Calu3 (cell line): ENCODE data around the gene GOLGA6L6. TPM values are rescaled to one million over a fixed set of nuclear protein-coding genes. Genes with fewer than 3 reads are reported as not detected.
"Not testable (repeated sequence)": the region's sequence is repeated elsewhere in the genome, so short reads cannot be mapped to it uniquely, and the experiment has no call there.

Experiments
- Bru-seq: library from RNA; stranded (reverse); fragments of 400-500 nt; gene quantifications from one replicate; lab custom pipeline; 2021; lab: Mats Ljungman, UMichigan
- BruChase-seq, 2 experiments: library from RNA; stranded (reverse); fragments of 400-500 nt; gene quantifications; one replicate each; lab custom pipeline; 2021; lab: Mats Ljungman, UMichigan
- BruUV-seq: library from RNA; stranded (reverse); fragments of 400-500 nt; replicated peaks from 2 replicates; lab custom pipeline; 2021; lab: Mats Ljungman, UMichigan
- CTCF ChIA-PET: fragments of 300-600 bp; sonication (Branson Sonifier 250); formaldehyde crosslinking; loops from one replicate; lab custom pipeline; 2022; ENCODE audit warnings: antibody characterized with exemption; lab: Charles Lee
- DNase-seq: peaks from one replicate; pipeline ENCODE4 v3.0.0; 2022
- H3K27ac Mint-ChIP-seq: one replicate; pipeline ENCODE4 v1.8.0; 2022; ENCODE audit warnings: mixed read lengths; ENCODE audit not compliant: unreplicated experiment
- H3K27me3 Mint-ChIP-seq: one replicate; pipeline ENCODE4 v1.8.0; 2022; ENCODE audit warnings: mixed read lengths; ENCODE audit not compliant: unreplicated experiment
- H3K36me3 Mint-ChIP-seq: one replicate; pipeline ENCODE4 v1.8.0; 2022; ENCODE audit warnings: mild to moderate bottlenecking, moderate library complexity, mixed read lengths; ENCODE audit not compliant: insufficient read depth, unreplicated experiment
- H3K4me1 Mint-ChIP-seq: one replicate; pipeline ENCODE4 v1.8.0; 2022; ENCODE audit warnings: mild to moderate bottlenecking, low read depth, mixed read lengths; ENCODE audit not compliant: unreplicated experiment
- H3K4me3 Mint-ChIP-seq: one replicate; pipeline ENCODE4 v1.8.0; 2022; ENCODE audit warnings: mild to moderate bottlenecking, low read depth, moderate library complexity, mixed read lengths; ENCODE audit not compliant: unreplicated experiment
- H3K9me3 Mint-ChIP-seq: one replicate; pipeline ENCODE4 v1.8.0; 2022; ENCODE audit warnings: low read depth, mixed read lengths; ENCODE audit not compliant: unreplicated experiment
- intact Hi-C: fragments of 100-400 bp; cut with micrococcal nuclease; formaldehyde crosslinking; loops from one replicate; pipeline ENCODE4 v1.10.0; 2022; ENCODE audit not compliant: unreplicated experiment
- long read RNA-seq: library from polyadenylated mRNA; stranded (forward); transcript quantifications from one replicate; pipeline ENCODE4 v2.0.0, GENCODE V29; 2022
- total RNA-seq: library from RNA; stranded (reverse); gene quantifications from 2 replicates; pipeline ENCODE4 v1.2.3, GENCODE V29; 2022

GOLGA6L6 gene
- total RNA-seq (not detected in 2 replicates), Bru-seq, nascent RNA (not detected), BruChase-seq, experiment 1, labeled RNA remaining after a 6-hour chase (not detected), BruChase-seq, experiment 2, labeled RNA remaining after a 2-hour chase (not detected)
- long read RNA-seq: 0 reads

- H3K4me1 Mint-ChIP-seq, BruUV-seq, H3K36me3 Mint-ChIP-seq, H3K4me3 Mint-ChIP-seq, CTCF ChIA-PET, H3K9me3 Mint-ChIP-seq, intact Hi-C loops, H3K27ac Mint-ChIP-seq, DNase-seq, H3K27me3 Mint-ChIP-seq: not testable (repeated sequence)
These were observed at the start of gene GOLGA6L6 for GRCh38 chr15:20541700-20542099. Gene GOLGA6L6 (minus strand): TSS chr15:20541800. CDS start chr15:20541709, 91 bp downstream.

- DNase-seq, H3K4me3 Mint-ChIP-seq, CTCF ChIA-PET, H3K27ac Mint-ChIP-seq, H3K36me3 Mint-ChIP-seq, H3K9me3 Mint-ChIP-seq, H3K4me1 Mint-ChIP-seq, BruUV-seq, H3K27me3 Mint-ChIP-seq, intact Hi-C loops: not testable (repeated sequence)
These were observed 48.5 kb upstream of the GOLGA6L6 start for GRCh38 chr15:20590069-20590468.

- H3K27ac Mint-ChIP-seq, H3K27me3 Mint-ChIP-seq, H3K4me3 Mint-ChIP-seq, CTCF ChIA-PET, BruUV-seq, intact Hi-C loops, DNase-seq, H3K9me3 Mint-ChIP-seq, H3K4me1 Mint-ChIP-seq, H3K36me3 Mint-ChIP-seq: not testable (repeated sequence)
These were observed 45.2 kb upstream of the GOLGA6L6 start for GRCh38 chr15:20586821-20587220.

GRCh38 chr15:20582726-20583115 lies 41.1 kb upstream of the GOLGA6L6 start:
- DNase-seq, H3K4me3 Mint-ChIP-seq, intact Hi-C loops, H3K27me3 Mint-ChIP-seq, CTCF ChIA-PET, H3K27ac Mint-ChIP-seq, H3K4me1 Mint-ChIP-seq, H3K36me3 Mint-ChIP-seq, H3K9me3 Mint-ChIP-seq, BruUV-seq: not testable (repeated sequence)

GRCh38 chr15:20582109-20582725 lies 40.6 kb upstream of the GOLGA6L6 start:
- CTCF ChIA-PET, H3K4me3 Mint-ChIP-seq, H3K27me3 Mint-ChIP-seq, H3K4me1 Mint-ChIP-seq, H3K27ac Mint-ChIP-seq, intact Hi-C loops, BruUV-seq, DNase-seq, H3K36me3 Mint-ChIP-seq, H3K9me3 Mint-ChIP-seq: not testable (repeated sequence)

- DNase-seq, BruUV-seq, H3K27ac Mint-ChIP-seq, H3K9me3 Mint-ChIP-seq, H3K4me1 Mint-ChIP-seq, H3K4me3 Mint-ChIP-seq, CTCF ChIA-PET, H3K27me3 Mint-ChIP-seq, intact Hi-C loops, H3K36me3 Mint-ChIP-seq: not testable (repeated sequence)
These were observed 39.9 kb upstream of the GOLGA6L6 start for GRCh38 chr15:20581261-20582108.

GRCh38 chr15:20579662-20580061 lies 38.1 kb upstream of the GOLGA6L6 start:
- BruUV-seq, CTCF ChIA-PET, intact Hi-C loops, H3K27me3 Mint-ChIP-seq, H3K36me3 Mint-ChIP-seq, H3K4me3 Mint-ChIP-seq, DNase-seq, H3K9me3 Mint-ChIP-seq, H3K4me1 Mint-ChIP-seq, H3K27ac Mint-ChIP-seq: not testable (repeated sequence)

GRCh38 chr15:20551289-20551688 lies 9.7 kb upstream of the GOLGA6L6 start:
- DNase-seq, H3K4me3 Mint-ChIP-seq, H3K36me3 Mint-ChIP-seq, H3K27ac Mint-ChIP-seq, H3K27me3 Mint-ChIP-seq, H3K4me1 Mint-ChIP-seq, BruUV-seq, CTCF ChIA-PET, intact Hi-C loops, H3K9me3 Mint-ChIP-seq: not testable (repeated sequence)

GRCh38 chr15:20505926-20506658 lies 35.5 kb downstream of the GOLGA6L6 start:
- H3K27me3 Mint-ChIP-seq, CTCF ChIA-PET, H3K27ac Mint-ChIP-seq, intact Hi-C loops, H3K9me3 Mint-ChIP-seq, H3K4me1 Mint-ChIP-seq, H3K36me3 Mint-ChIP-seq, DNase-seq, H3K4me3 Mint-ChIP-seq, BruUV-seq: not testable (repeated sequence)
